Neuron (in vitro differentiated cells): ENCODE measurements around the gene CTNNA2.
"Not testable (repeated sequence)": the region's sequence is repeated elsewhere in the genome, so short reads cannot be mapped to it uniquely, and the experiment has no call there.

Source experiments
- H2AFZ ChIP-seq: one replicate; pipeline ENCODE4 v1.6.1; 2013; ENCODE audit warnings: low read depth, mild to moderate bottlenecking, inconsistent platforms, low read length, moderate library complexity
- H3K27me3 ChIP-seq: one replicate; pipeline ENCODE4 v1.6.1; 2013; ENCODE audit warnings: low read length; ENCODE audit not compliant: insufficient read depth
- H3K36me3 ChIP-seq: one replicate; pipeline ENCODE4 v1.6.1; 2013; ENCODE audit warnings: low read length; ENCODE audit not compliant: insufficient read depth
- H3K4me1 ChIP-seq: one replicate; pipeline ENCODE4 v1.6.1; 2013; ENCODE audit warnings: low read length; ENCODE audit not compliant: insufficient read depth
- H3K4me3 ChIP-seq: 2 replicates; pipeline ENCODE4 v1.5.1; 2013; ENCODE audit warnings: mild to moderate bottlenecking, low read length, moderate library complexity
- H3K9me3 ChIP-seq: one replicate; pipeline ENCODE4 v1.6.1; 2013; ENCODE audit warnings: low read length

CTNNA2 gene

DNA sequence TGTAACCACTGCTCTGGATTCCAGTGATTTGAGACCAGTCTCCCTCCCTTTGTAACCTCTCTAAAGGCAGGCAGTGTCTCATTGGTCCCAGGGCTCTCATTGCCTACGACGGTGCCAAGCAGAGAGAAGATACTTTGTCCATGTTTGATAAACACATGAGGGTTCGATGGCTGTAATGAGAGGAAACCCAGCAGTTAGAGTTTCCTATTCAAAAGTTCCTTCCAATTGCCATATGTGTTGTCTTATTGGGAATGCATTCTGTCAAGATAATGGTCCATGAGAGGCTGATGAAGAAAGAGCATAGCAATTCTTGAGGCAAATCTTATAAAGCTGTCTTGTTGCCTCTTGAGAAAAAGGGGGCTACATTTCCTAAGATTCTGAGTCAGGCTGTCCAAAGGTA, 499.2 kb downstream of the CTNNA2 start:
- Histone ChIP-seq H3K36me3 (no peaks in the 10 kb centered on the region), H2AFZ (no peak overlapping the region), H3K9me3 (no peaks in the 10 kb centered on the region), H3K4me3 (no peak overlapping the region), H3K4me1 (no peaks in the 10 kb centered on the region), H3K27me3 (no peaks in the 10 kb centered on the region)

DNA sequence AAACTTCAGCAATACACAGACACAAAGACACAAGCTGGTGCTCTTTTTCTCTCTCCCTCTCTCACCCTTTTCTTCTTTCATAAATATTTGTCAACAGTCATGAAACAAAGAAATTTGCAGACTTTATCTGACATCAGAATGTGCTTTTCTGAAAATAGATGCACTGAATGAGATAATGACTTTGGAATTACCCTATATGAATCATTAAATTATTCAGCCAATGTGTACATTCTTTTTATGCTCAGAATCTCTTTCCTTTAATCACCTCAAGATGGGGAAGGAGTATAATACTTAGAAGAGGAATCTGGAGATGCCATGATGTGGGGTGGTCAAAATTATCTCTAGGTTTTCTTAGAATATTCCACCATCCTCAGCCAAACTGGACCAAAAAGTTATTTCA, 501.8 kb downstream of the CTNNA2 start:
- Histone ChIP-seq H3K4me1 (no peaks in the 10 kb centered on the region), H2AFZ (no peak overlapping the region), H3K9me3 (no peaks in the 10 kb centered on the region), H3K27me3 (no peaks in the 10 kb centered on the region), H3K36me3 (no peaks in the 10 kb centered on the region), H3K4me3 (no peak overlapping the region)

DNA sequence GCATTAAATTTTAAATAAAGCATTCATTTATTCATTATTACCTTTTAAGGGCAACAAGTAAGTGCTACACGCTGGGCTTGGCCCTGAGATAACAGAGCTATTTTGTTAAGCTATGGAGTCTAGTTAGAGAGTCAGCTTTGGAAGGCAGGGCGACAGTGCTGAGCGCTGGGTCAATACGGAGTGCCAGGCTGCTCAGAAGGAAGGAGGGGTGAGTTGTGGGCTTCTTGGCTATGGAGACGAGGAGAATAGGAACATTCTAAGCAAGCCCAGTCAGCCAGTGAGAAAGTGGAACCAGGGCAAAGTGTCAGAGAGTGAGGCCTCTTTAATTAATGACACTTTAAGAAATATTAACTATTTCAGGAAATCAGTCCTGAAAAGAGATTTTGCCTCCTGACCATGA, 503.3 kb downstream of the CTNNA2 start:
- H3K4me1 ChIP-seq: no peaks in the 10 kb centered on the region
- no peaks in the 10 kb centered on the region for H3K9me3 ChIP-seq
- H2AFZ ChIP-seq: no peak overlapping the region
- no peaks in the 10 kb centered on the region for H3K36me3 ChIP-seq
- H3K4me3 ChIP-seq: no peak overlapping the region
- H3K27me3 ChIP-seq: no peaks in the 10 kb centered on the region

DNA sequence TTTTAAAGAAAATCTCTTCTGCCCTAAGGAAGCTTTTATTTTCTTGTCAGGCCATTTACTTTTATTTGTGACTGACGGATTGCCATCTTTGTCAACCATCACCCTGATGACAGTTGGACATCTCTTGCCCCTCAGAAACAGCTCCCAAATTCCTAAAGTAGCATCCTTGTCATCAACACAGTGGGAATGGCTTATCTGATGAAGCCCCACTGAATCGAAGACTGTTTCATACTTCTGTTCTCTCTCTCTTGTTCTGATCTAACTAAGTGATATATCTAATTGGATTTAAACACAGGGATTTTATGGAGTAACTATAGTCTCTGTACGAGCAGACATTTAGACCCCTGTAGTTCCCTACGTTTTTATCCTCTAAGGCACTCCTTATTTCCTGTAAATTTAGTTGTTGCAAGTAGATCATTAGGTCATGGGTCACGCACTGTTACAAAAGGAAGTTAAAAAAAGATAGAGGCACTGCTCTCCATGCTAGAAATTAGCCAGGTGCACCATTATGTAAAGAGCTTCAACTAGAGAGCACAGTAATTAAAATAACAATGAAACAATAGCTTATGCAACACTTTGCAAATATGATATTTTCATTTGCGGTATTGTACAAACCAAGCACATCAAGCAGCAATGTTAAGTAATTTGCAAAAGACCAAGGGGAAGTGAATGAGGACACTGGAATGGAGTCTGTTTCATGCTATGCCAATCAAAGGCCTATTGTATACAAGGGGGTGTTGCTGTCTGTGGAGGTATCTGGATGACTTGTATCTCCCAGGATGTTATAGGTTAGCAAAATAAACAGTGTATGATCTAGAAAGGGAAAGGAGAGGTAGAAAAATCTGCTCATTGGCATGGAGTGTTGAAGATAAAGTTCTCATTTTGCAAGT, 507.0 kb downstream of the CTNNA2 start:
- Histone ChIP-seq H3K4me1 (no peaks in the 10 kb centered on the region), H3K9me3 (no peaks in the 10 kb centered on the region), H3K4me3 (no peak overlapping the region), H2AFZ (no peak overlapping the region), H3K27me3 (no peaks in the 10 kb centered on the region), H3K36me3 (no peaks in the 10 kb centered on the region)

DNA sequence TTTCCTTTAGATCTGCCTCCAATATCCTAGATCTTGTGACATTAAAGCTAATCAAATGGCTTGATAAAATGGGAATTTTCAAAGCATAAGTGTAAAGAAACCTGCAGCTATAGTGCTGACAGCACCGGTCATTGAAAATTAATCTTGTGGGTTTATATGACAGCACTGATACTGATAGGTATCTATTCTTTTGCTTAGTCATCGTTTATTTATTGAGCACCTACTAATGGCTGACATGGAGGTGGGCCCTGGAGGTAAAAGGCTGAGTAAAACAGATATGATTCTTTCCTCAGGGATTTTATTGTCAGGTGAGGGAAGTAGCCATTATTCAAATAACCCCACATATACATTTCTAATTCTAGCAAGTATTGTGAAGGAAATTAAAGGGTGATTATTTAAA, 509.2 kb downstream of the CTNNA2 start:
- H2AFZ ChIP-seq: no peak overlapping the region
- H3K4me1 ChIP-seq: no peaks in the 10 kb centered on the region
- H3K9me3 ChIP-seq: no peaks in the 10 kb centered on the region
- H3K4me3 ChIP-seq: no peak overlapping the region
- H3K36me3 ChIP-seq: no peaks in the 10 kb centered on the region
- no peaks in the 10 kb centered on the region for H3K27me3 ChIP-seq

DNA sequence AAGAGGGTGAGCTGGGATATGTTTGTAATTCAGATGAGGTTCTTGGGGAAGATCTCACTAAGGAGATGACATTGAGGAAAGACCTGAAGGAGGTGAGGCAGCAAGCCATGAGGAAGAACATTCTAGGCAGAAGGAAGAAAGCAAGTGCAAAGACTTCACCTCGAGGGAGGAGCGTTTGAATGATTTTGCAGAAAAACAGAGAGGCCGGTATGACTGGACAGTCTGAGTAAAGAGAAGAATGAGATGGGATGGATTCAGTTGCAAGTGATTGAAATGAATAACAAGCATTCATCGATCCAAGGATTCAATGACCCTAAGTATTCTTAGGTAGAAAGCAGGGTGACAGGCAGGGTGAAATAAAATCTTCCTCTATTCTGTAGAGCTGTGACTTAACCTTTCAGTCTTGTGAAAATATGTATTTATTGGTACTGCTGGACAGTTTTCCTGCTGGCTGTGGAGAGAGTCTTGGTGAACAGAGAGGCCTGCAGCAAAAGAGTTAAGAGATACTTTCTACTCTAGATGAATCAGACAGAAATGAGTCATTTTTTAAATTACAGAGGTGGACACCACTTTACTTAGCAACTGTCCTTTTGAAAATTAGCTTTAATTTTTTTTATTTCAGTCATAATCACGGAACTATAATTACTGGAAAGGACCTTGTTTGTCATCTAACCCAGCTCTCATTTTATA, 513.3 kb downstream of the CTNNA2 start:
- Histone ChIP-seq H2AFZ (no peak overlapping the region), H3K9me3 (no peaks in the 10 kb centered on the region), H3K27me3 (no peaks in the 10 kb centered on the region), H3K4me1 (no peaks in the 10 kb centered on the region), H3K36me3 (no peaks in the 10 kb centered on the region), H3K4me3 (no peak overlapping the region)

DNA sequence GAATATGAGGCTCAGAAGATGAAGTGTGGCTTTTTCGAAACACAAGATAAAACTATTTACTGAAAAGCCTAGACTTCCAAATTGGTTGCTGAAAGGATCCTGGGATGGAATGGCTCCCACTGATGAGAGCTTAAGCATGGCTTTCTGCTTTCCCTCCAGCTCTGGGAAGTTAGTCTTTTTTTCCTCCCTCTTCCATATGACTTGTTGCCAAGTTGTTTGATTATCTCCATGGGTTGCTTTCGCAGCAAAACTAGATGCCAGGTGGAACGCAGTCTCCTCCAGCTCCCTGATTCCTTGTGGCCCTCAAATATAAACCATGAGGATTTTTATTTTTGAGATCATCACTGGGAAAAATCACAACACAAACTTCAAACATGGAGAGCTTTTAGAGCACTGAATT, 515.2 kb downstream of the CTNNA2 start:
- Histone ChIP-seq H3K4me3 (no peak overlapping the region), H3K4me1 (no peaks in the 10 kb centered on the region), H3K27me3 (no peaks in the 10 kb centered on the region), H3K9me3 (no peaks in the 10 kb centered on the region), H2AFZ (no peak overlapping the region), H3K36me3 (no peaks in the 10 kb centered on the region)

DNA sequence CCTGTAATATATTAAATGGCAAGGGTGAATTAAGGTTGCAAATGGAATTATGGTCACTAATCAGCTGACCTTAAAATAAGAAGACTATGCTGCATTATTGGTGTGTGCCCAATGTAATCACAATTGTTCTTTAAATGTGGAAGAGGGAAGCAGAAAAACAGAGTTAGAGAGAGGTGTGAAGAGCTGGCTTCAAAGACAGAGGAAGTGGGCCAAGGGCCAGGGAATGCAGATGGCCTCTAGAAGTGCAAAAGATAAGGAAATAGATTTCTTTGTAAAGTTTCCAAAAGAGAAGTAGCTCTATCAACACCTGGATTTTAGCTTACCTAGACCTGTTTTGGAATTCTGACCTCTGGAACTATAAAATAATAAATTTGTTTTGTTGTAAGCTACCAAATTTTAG, 515.7 kb downstream of the CTNNA2 start:
- H3K4me1 ChIP-seq: no peaks in the 10 kb centered on the region
- H3K4me3 ChIP-seq: no peak overlapping the region
- H3K27me3 ChIP-seq: no peaks in the 10 kb centered on the region
- H3K9me3 ChIP-seq: no peaks in the 10 kb centered on the region
- H3K36me3 ChIP-seq: no peaks in the 10 kb centered on the region
- H2AFZ ChIP-seq: no peak overlapping the region

DNA sequence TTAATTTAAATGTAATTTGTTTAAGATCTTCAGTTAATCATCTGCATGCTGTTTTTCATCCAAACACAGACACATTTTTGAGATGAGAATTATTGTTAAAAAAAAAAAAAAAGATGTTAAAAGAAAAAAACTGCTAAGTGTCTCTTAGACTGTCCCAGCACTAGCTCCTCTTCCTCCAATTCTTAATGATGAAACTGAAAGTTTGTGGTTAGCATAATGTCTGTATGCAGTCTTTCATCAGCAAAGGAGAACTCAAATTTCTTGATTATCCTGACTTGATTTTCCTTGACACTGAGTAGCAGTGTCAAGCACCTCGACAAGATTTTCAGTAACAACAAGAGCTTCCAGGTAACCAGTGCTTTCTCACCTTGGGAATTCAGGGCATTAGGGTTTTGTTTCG, 517.3 kb downstream of the CTNNA2 start:
- Histone ChIP-seq H2AFZ (no peak overlapping the region), H3K4me1 (no peaks in the 10 kb centered on the region), H3K9me3 (no peaks in the 10 kb centered on the region), H3K36me3 (no peaks in the 10 kb centered on the region), H3K27me3 (no peaks in the 10 kb centered on the region), H3K4me3 (no peak overlapping the region)

DNA sequence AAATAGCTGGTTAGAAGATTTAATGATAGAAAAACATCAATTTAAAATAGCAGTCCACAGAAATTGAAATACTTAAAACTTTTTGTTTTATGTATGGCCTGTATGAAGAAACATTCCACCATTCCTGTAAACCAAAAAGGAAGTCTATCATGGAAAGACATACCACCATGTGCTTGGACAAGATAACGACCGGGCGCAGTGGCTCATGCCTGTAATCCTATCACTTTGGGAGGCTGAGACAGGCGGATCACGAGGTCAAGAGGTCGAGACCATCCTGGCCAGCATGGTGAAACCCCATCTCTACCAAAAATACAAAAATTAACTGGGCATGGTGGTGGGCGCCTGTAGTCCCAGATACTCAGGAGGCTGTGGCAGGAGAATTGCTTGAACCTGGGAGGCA, 519.8 kb downstream of the CTNNA2 start:
- not testable (repeated sequence) for H3K27me3 ChIP-seq, H3K9me3 ChIP-seq, H3K36me3 ChIP-seq, H3K4me3 ChIP-seq, H2AFZ ChIP-seq, H3K4me1 ChIP-seq

DNA sequence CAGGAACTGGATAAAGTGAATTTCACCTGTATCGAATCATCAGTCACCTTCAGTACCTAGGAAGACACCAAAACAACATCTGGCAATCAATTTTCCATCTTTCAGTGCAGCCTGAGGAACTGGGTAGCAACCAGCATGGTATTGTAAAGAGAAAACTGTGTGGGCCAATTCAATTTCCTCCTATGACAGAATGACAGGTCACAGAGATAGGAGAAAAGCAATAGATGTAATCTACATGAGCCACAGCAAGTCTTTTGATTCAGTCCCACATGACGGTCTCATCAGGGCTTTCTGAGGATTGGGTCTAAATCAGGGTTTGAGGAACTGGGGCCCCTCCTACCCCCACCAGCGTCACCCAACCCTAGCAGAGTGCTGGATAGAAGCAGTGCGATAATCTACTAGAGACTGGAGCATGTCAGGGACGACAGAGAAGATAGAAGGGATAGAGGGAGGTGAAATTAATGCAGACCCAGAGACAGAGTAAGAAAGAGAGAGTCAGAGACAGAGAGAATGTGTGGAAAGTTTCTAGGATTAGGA, 523.0 kb downstream of the CTNNA2 start:
- Histone ChIP-seq H3K27me3 (no peaks in the 10 kb centered on the region), H3K9me3 (no peaks in the 10 kb centered on the region), H3K4me3 (no peak overlapping the region), H2AFZ (no peak overlapping the region), H3K4me1 (no peaks in the 10 kb centered on the region), H3K36me3 (no peaks in the 10 kb centered on the region)

DNA sequence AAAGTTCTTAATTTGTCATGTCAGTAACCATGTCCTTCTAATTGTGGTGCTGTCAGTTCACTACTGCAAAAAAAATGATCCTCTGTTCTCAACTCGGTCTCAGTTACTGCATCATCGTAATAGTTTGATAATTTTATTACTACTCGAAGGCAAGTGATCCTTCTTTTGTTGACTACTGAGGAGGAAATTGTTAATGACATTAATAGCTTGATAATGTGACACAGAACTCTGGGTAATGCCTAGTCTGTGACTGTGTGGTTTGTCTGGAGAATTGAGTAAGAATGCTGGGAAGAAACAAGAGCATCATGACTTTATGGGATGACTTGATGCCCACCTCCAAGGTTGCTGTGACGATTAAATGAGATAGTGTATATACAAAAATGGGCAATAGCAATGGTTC, 524.5 kb downstream of the CTNNA2 start:
- H3K36me3 ChIP-seq: no peaks in the 10 kb centered on the region

DNA sequence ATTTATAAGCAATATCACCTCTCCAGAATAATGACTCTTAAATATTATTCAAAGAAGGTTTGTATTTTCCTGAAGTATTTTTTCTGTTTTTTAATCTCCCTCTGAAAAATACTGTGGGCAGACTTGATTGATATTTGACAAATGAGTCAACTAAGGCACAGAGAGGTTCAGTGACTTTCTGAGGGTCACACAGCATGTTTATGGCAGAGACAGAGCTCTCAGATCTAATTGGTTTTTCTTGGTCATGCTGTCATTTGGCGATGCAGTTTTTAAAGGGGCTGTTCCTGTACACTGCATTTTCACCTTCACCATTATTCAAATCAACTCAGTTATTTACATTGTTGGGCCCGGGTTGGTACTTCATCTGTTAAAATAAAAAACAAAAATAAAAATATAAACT, 527.4 kb downstream of the CTNNA2 start:
- no peaks in the 10 kb centered on the region for H3K27me3 ChIP-seq
- H2AFZ ChIP-seq: no peak overlapping the region
- no peak overlapping the region for H3K4me3 ChIP-seq
- no peaks in the 10 kb centered on the region for H3K36me3 ChIP-seq
- H3K4me1 ChIP-seq: no peaks in the 10 kb centered on the region
- no peaks in the 10 kb centered on the region for H3K9me3 ChIP-seq

More for the DNA sequence above, 524.5 kb downstream of the CTNNA2 start:
- Histone ChIP-seq H3K9me3 (no peaks in the 10 kb centered on the region), H2AFZ (no peak overlapping the region), H3K27me3 (no peaks in the 10 kb centered on the region), H3K4me1 (no peaks in the 10 kb centered on the region), H3K4me3 (no peak overlapping the region)
